HFF-Myc (cell line): ENCODE data around the gene TNPO1.

ENCODE experiments used
- DNase-seq: peaks from one replicate; pipeline ENCODE4 v3.0.0-alpha.2; 2011; ENCODE audit warnings: low read depth; ENCODE audit errors: extremely low read depth
- H3K4me3 ChIP-seq: replicated peaks from 2 replicates; pipeline ENCODE4 v1.5.1; 2011; ENCODE audit warnings: low read depth, mild to moderate bottlenecking, control low read depth, low read length
- TF ChIP-seq, protein P1 (sequence below): IDR thresholded peaks from 2 replicates; pipeline ENCODE4 v1.5.1; 2012; ENCODE audit warnings: mild to moderate bottlenecking, low read depth, low read length, control low read depth; ENCODE audit errors: missing control alignments

Gene TNPO1

DNA sequence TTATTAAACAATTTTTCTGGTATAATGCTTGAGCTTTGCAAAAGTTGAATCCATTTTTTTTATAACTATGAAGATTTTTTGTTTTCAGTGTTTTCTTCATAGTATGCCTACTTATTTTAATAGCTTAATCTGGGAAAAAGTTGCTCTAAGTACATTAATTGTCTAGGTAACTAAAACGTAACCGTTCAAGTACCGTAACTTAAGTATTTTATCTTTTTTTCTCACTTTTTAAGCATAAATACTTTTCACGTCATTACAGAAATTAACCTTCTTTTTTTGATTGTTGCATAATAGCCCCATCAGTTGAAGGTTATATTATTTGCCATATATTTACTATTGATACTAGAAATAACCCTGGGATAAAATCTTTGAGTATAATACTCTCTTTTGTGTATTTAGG is 15.2 kb downstream of the TNPO1 start:
- no peak for DNase-seq
- TF ChIP-seq, protein P1, sequence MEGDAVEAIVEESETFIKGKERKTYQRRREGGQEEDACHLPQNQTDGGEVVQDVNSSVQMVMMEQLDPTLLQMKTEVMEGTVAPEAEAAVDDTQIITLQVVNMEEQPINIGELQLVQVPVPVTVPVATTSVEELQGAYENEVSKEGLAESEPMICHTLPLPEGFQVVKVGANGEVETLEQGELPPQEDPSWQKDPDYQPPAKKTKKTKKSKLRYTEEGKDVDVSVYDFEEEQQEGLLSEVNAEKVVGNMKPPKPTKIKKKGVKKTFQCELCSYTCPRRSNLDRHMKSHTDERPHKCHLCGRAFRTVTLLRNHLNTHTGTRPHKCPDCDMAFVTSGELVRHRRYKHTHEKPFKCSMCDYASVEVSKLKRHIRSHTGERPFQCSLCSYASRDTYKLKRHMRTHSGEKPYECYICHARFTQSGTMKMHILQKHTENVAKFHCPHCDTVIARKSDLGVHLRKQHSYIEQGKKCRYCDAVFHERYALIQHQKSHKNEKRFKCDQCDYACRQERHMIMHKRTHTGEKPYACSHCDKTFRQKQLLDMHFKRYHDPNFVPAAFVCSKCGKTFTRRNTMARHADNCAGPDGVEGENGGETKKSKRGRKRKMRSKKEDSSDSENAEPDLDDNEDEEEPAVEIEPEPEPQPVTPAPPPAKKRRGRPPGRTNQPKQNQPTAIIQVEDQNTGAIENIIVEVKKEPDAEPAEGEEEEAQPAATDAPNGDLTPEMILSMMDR, result no peak
- no peak overlapping the region for H3K4me3 ChIP-seq

DNA sequence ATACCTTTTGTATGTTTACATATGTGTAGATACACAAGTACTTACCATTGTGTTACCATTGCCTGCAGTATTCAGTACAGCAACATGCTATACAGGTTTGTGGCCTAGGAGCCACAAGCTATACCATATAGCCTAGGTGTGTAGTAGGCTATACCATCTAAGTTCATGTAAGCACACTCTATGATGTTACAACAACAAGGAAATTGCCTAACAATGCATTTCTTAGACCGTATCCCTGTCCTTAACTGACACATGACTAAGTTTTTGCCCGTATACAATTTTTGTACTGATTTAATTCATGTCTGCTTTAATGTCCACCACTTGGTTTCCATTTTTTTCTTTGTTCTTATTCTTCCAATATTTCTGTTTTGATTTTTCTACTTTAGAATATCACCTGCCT is 18.5 kb downstream of the TNPO1 start:
- no peak for DNase-seq
- no peak overlapping the region for H3K4me3 ChIP-seq
- TF ChIP-seq, protein P1, result no peak

DNA sequence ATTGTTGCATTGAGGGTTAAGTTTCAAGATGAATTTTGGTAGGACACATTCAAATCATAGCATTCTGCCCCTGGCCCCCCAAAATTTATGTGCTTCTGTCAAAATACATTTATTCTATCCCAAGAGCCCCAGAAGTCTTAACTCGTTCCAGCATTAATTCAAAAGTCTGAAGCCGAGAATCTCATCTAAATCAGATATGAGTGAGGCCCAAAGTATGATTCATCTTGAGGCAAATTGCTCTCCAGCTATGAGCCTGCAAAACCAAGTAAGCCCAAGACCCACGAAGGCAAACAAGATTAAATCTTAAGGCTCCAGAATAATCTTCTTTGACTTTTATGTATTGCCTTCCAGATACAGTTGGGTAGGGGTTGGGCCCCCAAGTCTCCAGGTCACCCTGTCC is 19.2 kb downstream of the TNPO1 start:
- DNase-seq, result no peak
- TF ChIP-seq, protein P1, result no peak
- no peak overlapping the region for H3K4me3 ChIP-seq

DNA sequence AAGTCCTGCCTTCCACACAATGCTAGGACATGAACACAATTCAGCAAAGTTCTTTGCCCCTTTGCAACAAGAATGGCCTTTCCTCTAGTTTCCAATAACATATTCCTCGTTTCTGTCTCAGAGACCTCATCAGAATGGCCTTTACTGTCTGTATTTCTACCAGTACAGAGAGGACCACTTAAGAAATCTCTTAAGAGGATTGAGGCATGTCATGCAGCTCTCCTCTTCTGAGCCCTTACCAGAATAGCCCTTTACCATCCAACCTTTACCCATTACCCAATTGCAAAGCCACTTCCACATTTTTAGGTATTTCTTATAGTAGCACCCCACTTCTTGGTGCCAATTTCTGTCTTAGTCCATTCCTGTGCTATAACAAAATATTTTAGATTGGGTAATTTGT is 20.3 kb downstream of the TNPO1 start:
- TF ChIP-seq, protein P1, result no peak
- no peak for DNase-seq
- no peak overlapping the region for H3K4me3 ChIP-seq

DNA sequence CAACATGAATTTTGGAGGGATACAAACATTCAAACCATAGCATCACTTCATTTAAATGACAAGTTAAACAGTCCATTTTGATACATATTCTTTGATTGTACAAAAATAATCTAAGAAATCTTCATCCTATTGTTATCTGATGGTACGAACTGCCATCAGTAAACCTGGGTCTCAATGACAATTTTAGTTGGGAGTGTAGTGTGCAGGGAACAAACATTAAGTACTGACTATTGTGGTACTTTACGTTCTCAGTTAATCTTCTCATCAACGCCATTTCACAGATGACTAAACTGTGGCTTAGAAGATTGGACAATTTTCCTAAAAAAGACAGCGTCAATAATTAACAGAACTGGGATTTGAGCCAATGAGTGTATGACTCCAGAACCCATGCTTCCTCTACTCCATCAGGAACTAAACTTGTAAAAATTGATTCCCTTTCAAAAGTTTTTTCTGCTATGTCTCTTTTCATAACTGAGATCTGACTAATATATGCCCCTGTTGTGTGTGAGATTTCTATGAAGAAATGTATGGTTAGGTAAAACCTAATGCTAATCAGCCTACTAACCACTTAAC is 21.1 kb downstream of the TNPO1 start:
- H3K4me3 ChIP-seq, result no peak overlapping the region
- TF ChIP-seq, protein P1, result no peak
- no peak for DNase-seq

DNA sequence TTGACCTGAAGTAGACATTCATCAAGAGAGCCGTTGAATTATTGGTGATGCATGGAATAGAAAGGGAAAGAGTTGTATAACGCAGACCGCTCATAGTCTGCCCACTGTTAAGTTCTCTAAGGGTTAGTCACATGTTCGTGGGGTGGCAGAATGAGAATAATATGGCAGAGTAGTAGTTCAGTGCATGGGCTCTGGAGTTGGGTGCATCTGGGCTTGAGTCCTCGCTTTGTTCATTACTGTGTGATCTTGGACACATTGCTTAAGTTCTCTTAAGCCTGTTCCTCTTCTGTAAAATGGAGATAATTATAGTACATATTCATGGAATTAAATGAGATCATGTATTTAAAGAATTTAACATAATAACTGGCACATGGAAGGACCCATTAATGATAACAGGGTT is 23.6 kb downstream of the TNPO1 start:
- no peak for DNase-seq
- no peak overlapping the region for H3K4me3 ChIP-seq
- TF ChIP-seq, protein P1, result no peak

DNA sequence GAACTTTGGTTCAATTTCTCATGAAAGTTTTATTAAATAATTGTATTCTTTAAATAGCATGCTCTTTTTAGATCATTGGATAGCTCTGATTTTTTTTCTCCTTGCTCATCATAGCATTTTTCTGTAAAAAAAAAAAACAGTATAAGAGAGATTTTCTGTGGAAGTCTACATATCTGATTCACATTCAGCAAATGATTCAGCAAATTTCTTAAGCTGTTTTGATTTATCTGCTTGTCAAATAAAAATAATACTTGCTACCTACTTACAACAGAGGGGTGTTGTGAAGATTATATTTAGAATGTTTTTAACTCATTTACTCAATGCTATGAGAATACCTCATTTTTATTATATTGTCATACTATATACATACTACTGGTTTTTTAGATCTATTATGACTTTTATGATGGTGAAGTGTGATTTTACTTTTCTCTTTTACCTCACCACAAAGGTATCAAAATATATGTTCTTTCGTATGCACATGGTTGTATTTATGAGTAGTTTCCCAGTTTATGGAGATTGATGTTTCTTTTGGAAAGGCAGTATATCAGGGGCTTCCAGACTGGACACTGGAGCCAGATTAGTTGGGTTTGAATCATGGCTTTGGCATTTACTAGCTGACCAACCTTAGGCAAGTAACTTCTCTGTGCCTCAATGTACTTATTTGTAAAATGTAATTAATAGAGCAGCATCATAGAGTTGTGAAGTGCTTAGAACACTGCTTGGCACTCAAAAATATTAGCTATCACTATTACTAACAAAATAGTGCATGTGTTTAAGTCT is 25.5 kb downstream of the TNPO1 start:
- TF ChIP-seq, protein P1, result no peak
- H3K4me3 ChIP-seq, result no peak overlapping the region
- DNase-seq, result no peak
